Heart right ventricle (tissue), 16 donors: ENCODE measurements around the gene OVAAL. TPM values are rescaled to one million over a fixed set of nuclear protein-coding genes. Genes with fewer than 3 reads are reported as not detected.

ENCODE experiments used
- ATAC-seq, 8 donors: fragments of 200-7000 bp; cut with Tn5 transposase; one replicate each; pipeline ENCODE4 v1.9.1; 2020; ENCODE audit warnings: mild to moderate bottlenecking in 8 of 8, moderate library complexity in 8 of 8, moderate number of reproducible peaks in 1 of 8
- DNase-seq, 2 donors: peaks; one replicate each; pipeline ENCODE4 v3.0.0-alpha.2; 2020
- H3K27ac ChIP-seq, 10 donors: fragments of 200-600 bp; sonication (generic) in 2 of 10; one replicate each; pipeline versions ENCODE4 v1.5.0 to v1.8.0; 2020 to 2022; ENCODE audit warnings: mild to moderate bottlenecking in 3 of 10
- H3K27me3 ChIP-seq, 7 donors: fragments of 200-600 bp; one replicate each; pipeline ENCODE4 v1.8.0; 2021 to 2022; ENCODE audit warnings: mild to moderate bottlenecking in 2 of 7
- H3K36me3 ChIP-seq, 9 donors: fragments of 200-600 bp; sonication (generic) in 1 of 9; one replicate each; pipeline versions ENCODE4 v1.5.0 to v1.8.0; 2020 to 2022; ENCODE audit warnings: mild to moderate bottlenecking in 2 of 9
- H3K4me1 ChIP-seq, 9 donors: fragments of 200-600 bp; sonication (generic) in 1 of 9; one replicate each; pipeline versions ENCODE4 v1.5.0 to v1.8.0; 2020 to 2022; ENCODE audit warnings: mild to moderate bottlenecking in 4 of 9
- H3K4me3 ChIP-seq, 10 donors: fragments of 200-600 bp; sonication (generic) in 2 of 10; one replicate each; pipeline versions ENCODE4 v1.5.0 to v1.8.0; 2020 to 2022; ENCODE audit warnings: mild to moderate bottlenecking in 7 of 10, moderate library complexity in 2 of 10
- H3K9me3 ChIP-seq, 11 donors: fragments of 200-600 bp in 10 of 11; sonication (generic) in 2 of 11; one replicate each; pipeline versions ENCODE4 v1.5.0 to v1.8.0; 2013 to 2022; ENCODE audit warnings: mild to moderate bottlenecking in 2 of 11, control low read depth in 1 of 11, moderate library complexity in 1 of 11
- CTCF ChIP-seq, 9 donors: fragments of 200-600 bp; sonication (generic) in 2 of 9; IDR thresholded peaks; one replicate each; pipeline versions ENCODE4 v1.5.0 to v1.8.0; 2021 to 2022; ENCODE audit warnings: antibody characterized with exemption in 9 of 9, mild to moderate bottlenecking in 5 of 9, moderate library complexity in 1 of 9
- WGBS, 2 donors: extraction: QIAGEN DNeasy Blood & Tissue Kit; methylation state at CpG; one replicate each; pipeline ENCODE4 v1.1.7; 2013; ENCODE audit warnings: inconsistent platforms in 1 of 2; 5-methylcytosine and 5-hydroxymethylcytosine counted together
- intact Hi-C, 10 donors: fragments of 100-400 bp; cut with DNase I; formaldehyde crosslinking; loops; one replicate each; pipeline versions ENCODE4 v1.11.1 to v1.14.2; 2022
- polyA plus RNA-seq, 2 donors: library from polyadenylated mRNA; stranded (reverse); fragments of 200-250 nt; gene quantifications; one replicate each; pipeline ENCODE4 v1.2.3, GENCODE V29; 2013
- total RNA-seq, 10 donors: library from RNA; stranded (reverse); fragmentation: NEBNext Ultra II Directional in 3 of 10; extraction: Animal tissue kit (Norgen Biotek cat#: 25700) in 3 of 10; gene quantifications; one replicate each; pipeline versions ENCODE4 v1.2.1 to v1.2.4, GENCODE V29; 2021 to 2023
- donor health status: Arrhythmogenic right ventricular cardiomyopathy.
- donor health status: ischemic (EF 13 %, LVEDD 7.1; RV severe dilation, severe dysfunction).
- donor health status: healthy with polysubstance abuse.
- donor health status: DM: no; HTN: yes; CAD: no.
- donor health status: DM: no; HTN: no; CAD: no.
- donor health status: ischemic (EF 25% LVEDD 6.9; RV normal size, moderate dysfunction).
- donor health status: ischemic (EF 25% LVEDD 5.7; RV mildly dilated, moderate dysfunction).
- donor health status: healthy.
- donor health status: DM: yes; HTN: yes; CAD: no.
- donor health status: Ischemic cardiomyopathy.
- donor health status: ischemic (EF 35%, LVEDD 5.7; RV mildly dilated, moderate dysfunction).
- donor health status: nonischemic (EF 11% LVEDD 7.7; RV severe dilation, severe dysfunction).
- donor health status: DM: yes; HTN: yes; CAD: no.
- donor health status: PGD.
- donor health status: ischemic (EF 29% LVEDD 5.4; RV normal size, mild dysfunction).
- donor health status: nonischemic (EF 23%, LVEDD 6.1; RV moderate dilation, normal function).

The OVAAL gene
- total and polyA plus RNA-seq, 12 donors, result 0.27 to 7.3 (median 2.7) TPM

GRCh38 chr1:180611016-180611930 is 52.5 kb downstream of the OVAAL start:
- H3K9me3 ChIP-seq, result no peaks in the 10 kb centered on the region
- H3K4me1 ChIP-seq, result peaks cover 0 to 38% (median 19%) of the 10 kb centered on the region in 9 donors
- ATAC-seq (peak; percentile 70 to 95 (median 90)), DNase-seq (peak in 1 of 2 donors; percentile 66)
- H3K27ac ChIP-seq, result peak overlapping the region; percentile 38 to 86 (median 75)
- no peak overlapping the region for H3K4me3 ChIP-seq
- TF ChIP-seq CTCF (IDR thresholded peaks at IDR 0.05), result no peak
- no peaks in the 10 kb centered on the region for H3K36me3 ChIP-seq
- intact Hi-C loops, result loop anchor here in 1 of 10 donors (10.0 kb wide), 1 partner anchor 66 kb away; no protein-coding TSS in a partner anchor
- no peaks in the 10 kb centered on the region for H3K27me3 ChIP-seq
- WGBS, 2 donors, result 33 to 39% methylated on average over 9 of the region's 9 CpGs

DNA sequence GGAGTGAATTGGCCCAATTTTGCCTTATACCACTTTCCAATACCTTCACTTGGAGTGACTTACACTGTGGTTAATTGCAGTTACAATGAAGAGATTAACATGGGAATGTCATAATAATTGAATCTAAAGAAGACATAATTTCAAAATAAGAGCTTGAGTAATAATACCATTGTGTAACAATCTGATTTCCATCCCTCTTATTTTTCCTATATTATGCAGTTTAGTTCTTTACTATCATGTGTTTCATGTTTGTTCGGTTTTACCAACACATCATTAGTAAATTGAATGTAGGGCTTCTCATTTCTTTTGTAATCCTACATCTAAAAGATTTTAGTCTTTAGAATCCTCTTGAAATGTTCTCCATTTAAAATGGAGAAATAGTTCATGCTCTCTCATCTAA is 53.9 kb downstream of the OVAAL start:
- WGBS, 2 donors, result 96 to 97% methylated on average over 1 of the region's 1 CpG
- TF ChIP-seq CTCF (IDR thresholded peaks at IDR 0.05), result no peak
- H3K4me3 ChIP-seq, result no peak overlapping the region
- no peaks in the 10 kb centered on the region for H3K9me3 ChIP-seq
- peak overlapping the region in 9 of 10 donors; percentile 66 to 86 (median 75) for H3K27ac ChIP-seq
- no peaks in the 10 kb centered on the region for H3K27me3 ChIP-seq
- ATAC-seq (no peak), DNase-seq (no peak)
- no peaks in the 10 kb centered on the region for H3K36me3 ChIP-seq
- intact Hi-C loops, result loop anchor here in 1 of 10 donors (10.0 kb wide), 1 partner anchor 68 kb away; no protein-coding TSS in a partner anchor
- peaks cover 0 to 42% (median 19%) of the 10 kb centered on the region in 9 donors for H3K4me1 ChIP-seq

GRCh38 chr1:180614730-180615129 is 56.0 kb downstream of the OVAAL start:
- Histone ChIP-seq H3K27ac (peak overlapping the region in 2 of 10 donors; percentile 3 to 24), H3K27me3 (no peaks in the 10 kb centered on the region), H3K36me3 (no peaks in the 10 kb centered on the region), H3K9me3 (no peaks in the 10 kb centered on the region), H3K4me1 (peaks cover 0 to 39% (median 16%) of the 10 kb centered on the region in 9 donors), H3K4me3 (no peak overlapping the region)
- DNase-seq, result no peak
- intact Hi-C loops, result loop anchor here in 1 of 10 donors (10.0 kb wide), 1 partner anchor 70 kb away; no protein-coding TSS in a partner anchor
- no peak for TF ChIP-seq CTCF (IDR thresholded peaks at IDR 0.05)
- 70 to 71% methylated on average over 5 of the region's 5 CpGs for WGBS, 2 donors
- no peak for ATAC-seq

- ATAC-seq, result peak in 1 of 8 donors; percentile 19
Observed at GRCh38 chr1:180615493-180616290, 56.9 kb downstream of the OVAAL start.

More at GRCh38 chr1:180615493-180616290, 56.9 kb downstream of the OVAAL start:
- H3K27me3 ChIP-seq, result no peaks in the 10 kb centered on the region
- DNase-seq, result no peak
- no peaks in the 10 kb centered on the region for H3K9me3 ChIP-seq
- 69% methylated on average over 8 of the region's 8 CpGs for WGBS, 2 donors
- H3K36me3 ChIP-seq, result no peaks in the 10 kb centered on the region
- H3K4me1 ChIP-seq, result peaks cover 0 to 29% (median 10%) of the 10 kb centered on the region in 9 donors
- H3K4me3 ChIP-seq, result no peak overlapping the region
- H3K27ac ChIP-seq, result peak overlapping the region in 3 of 10 donors; percentile 3 to 24 (median 7)
- intact Hi-C loops, result loop anchor here in 1 of 10 donors (10.0 kb wide), 1 partner anchor 71 kb away; no protein-coding TSS in a partner anchor
- no peak for TF ChIP-seq CTCF (IDR thresholded peaks at IDR 0.05)
